GM19043 (cell line): ENCODE measurements around the gene GLS2.
"Not testable (repeated sequence)": the region's sequence is repeated elsewhere in the genome, so short reads cannot be mapped to it uniquely, and the experiment has no call there.

Experiments used
- ATAC-seq: cut with Tn5 transposase; IDR thresholded peaks from one replicate; pipeline ENCODE4 v1.9.1; 2021; ENCODE audit warnings: low read depth; ENCODE audit not compliant: unreplicated experiment

Gene GLS2

DNA sequence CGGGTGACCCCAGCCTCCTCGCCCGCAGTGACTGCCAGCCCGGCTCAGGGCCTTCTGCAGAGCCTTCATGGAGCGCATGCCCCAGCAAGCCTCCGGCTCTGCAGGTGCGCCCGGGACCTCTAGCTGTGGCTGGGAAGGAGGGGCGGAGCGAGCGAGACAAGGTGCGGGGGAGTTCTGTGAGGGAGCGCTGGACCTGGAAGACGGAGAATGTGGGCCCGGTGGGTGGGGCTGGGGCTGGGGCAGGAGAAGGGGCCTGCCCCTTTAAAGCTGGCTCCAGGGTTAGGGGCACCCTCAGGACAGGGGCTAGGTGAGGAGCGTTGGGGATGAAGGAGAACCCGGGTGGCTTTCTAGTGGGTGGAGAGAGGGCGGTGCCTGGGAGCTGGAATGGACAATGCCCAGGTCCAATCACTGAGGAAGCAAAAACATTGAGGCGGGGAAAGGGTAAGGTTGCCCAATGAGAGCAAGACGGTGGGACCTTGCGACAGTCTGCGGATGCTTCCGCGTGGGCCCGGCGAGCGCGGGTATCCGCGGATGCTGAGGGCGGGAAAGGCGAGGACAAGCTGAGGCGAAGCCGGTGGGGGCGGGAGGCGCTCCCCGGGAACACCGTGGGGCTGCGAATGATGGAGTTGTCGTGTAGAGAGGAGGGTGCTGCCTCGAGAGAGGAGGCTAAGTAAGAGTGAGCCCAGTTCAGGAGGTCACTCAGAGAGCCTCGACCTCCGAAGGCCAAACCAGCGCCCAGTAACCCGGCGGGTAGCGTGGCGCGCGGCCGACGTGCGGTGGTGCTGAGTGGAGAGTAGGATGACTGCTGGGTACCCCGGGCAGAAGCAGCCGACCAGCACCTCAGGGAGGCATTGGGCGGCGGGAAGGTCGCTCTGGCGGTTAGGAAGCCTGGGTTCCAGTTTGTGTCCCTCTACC lies at the start of gene GLS2:
Gene GLS2, minus strand, starts transcription at position 121 of the 915 bp plus-strand sequence. Its CDS starts 43 bp downstream, at position 78.
- ATAC-seq = peak; percentile 88

DNA sequence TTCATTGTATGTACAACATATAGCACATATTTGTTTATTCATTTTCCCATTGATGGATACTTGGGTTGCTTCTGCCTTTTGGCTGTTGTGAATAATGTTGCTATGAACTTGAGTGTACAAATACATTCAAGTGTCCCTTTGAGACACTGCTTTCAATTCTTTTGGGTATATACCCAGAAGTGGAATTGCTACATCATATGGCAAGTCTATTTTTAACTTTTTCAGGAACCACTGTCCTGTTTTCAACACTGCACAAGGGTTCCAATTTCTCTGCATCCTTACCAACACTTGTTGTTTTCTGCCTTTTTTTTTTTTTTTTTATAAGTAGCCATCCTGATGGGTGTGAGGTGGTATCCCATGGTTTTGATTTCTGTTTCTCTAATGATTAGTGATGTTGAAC lies 49.6 kb upstream of the GLS2 start:
- ATAC-seq = no peak

DNA sequence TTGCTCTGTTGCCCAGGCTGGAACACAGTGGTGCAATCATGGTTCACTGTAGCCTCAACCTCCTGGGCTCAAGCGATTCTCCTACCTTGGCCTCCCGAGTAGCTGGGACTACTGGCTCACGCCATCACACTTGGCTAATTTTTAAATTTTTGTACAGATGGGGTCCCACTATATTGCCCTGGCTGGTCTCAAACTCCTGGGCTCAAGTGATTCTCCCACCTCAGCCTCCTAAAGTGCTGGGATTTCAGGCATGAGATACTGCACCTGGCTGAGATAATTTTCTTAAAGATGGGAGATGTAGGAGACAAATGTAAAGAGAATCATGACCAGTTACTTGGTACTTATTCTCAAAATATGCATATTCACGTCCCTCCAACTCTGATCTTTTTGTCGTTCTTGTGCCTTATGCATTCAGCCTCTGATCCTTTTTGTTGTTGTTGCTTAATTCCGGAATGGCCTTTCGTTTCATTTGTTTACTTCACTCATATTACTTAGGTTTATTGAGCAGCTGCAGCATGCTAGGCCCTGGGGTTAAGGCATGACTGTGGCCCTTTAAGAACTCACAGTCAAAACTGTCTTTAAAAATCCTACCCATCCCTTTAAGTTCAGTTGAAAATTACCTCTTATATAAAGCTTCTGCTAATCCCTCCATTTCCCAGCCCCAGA lies 42.6 kb upstream of the GLS2 start:
- no peak for ATAC-seq

DNA sequence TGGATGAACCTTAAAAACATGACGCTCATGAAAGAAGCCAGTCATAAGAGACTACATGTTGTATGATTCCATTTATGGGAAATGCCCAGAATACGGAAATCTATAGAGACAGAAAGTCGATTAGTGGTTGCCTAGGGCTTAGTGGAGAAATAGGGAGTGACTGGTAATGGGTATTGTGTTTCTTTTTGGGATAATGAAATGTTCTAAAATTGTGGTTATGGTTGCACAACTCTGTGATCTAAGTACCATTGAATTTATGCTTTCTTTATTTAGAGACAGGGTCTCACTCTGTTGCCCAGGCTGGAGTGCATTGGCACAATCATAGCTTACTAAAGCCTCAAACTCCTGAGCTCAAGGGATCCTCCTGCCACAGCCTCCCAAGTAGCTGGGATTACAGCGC lies 41.7 kb upstream of the GLS2 start:
- ATAC-seq = no peak

DNA sequence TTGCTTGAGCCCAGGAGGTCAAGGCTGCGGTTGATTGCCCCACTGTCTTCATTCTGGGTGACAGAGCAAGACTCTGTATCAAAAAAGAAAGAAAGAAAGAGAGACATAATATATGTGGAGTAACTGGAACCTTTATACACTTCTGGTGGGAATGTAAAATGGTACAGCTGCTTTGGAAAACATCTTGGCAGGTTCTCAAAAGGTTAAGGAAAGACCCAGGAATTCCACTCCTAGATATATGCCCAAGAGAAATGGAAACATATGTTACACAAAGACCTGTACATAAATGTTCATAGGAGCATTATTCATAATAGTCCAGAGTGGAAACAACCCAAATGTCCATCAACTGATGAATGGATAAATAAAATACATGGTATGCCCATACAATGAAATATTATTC lies 40.9 kb upstream of the GLS2 start:
- ATAC-seq = no peak

DNA sequence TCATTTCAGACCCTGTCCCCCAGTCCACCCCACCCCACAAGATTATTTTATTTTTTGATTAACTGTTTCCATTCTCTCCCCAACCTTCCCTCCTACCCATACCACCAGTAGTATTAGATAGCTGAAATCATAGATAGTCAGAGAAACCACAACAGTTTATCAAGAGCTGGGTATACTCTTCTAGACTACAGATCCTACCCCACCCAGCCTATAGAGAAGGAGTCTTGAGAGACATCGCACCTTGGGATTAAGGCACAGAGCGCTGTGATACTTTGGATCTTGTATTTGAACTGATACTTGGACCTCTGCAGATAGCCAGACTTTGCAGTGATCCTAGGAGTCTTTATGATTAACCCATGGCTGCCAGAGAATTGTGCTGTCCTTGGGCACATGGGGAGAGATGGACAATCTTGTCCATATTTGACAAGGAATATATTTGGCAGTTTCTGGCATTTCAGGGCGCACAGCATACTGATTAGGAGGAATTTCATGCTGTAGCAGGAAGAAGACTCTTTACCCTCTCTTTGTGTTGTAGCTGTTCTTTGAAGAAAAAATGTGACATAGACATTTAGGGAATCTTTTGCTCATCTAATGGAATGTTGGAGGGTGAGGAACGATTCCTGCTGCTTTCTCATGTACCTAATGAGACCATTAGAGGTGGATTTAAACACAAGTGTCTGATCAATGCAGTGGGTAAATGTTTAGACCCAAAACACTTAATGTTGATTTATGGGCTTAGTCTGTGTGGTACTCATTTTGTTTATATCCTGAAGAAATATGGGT lies 34.6 kb upstream of the GLS2 start:
- ATAC-seq = no peak

DNA sequence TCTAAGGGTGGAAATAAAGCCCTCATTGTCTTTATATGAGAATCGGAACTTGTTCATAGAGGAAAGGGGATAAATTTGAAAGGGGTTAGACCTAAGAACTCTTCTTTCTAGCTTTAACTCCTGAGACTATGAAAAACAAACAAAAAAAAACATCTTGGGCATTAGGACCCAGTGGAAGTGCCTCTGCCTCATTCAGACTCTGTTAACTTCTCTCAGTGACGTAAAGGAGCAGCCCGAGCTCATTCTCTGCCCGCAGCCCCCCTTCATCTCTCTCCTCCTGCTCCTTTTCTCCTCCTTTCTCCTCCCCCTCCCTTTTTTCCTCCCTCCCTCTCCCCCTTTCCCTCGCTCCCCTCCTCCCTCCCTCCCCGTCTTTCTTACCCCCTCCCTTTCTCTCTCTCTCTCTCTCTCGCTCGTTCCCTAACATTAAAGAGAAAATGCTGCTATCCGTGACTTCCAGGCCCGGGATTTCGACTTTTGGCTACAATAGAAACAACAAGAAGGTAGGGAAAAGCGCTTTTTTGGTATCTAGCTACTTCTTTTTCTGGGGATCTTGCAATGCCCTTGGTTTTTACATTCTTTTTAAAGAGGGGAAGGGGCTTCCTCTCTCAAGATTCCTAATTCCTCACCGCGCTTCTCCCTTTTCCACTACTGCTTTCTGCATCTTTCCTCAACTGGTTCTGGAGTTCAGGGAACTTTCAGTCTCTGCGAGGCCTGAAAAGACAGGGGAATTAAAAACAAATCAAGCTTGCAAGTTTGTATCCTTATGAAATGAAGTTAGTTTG lies 33.8 kb upstream of the GLS2 start, which contains the start of gene RBMS2:
Gene RBMS2, plus strand, starts transcription at position 231 of the 782 bp plus-strand sequence. Its CDS starts 204 bp downstream, at position 435.
- peak; percentile 55 for ATAC-seq

DNA sequence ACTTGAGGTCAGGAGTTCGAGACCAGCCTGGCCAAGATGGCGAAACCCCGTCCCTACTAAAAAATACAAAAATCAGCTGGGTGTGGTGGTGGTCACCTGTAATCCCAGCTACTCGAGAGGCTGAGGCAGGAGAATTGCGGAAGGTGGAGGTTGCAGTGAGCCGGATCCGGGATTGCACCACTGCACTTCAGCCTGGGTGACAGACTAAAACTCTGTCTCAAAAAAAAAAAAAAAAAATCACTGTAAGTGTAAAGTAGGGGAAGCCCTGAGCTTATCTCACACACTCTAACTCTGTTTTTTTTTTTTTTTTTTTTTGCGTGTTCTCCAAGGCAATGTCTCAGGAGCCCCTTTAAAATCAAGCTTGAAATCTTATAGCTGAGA lies 33.2 kb upstream of the GLS2 start:
- ATAC-seq = no peak

DNA sequence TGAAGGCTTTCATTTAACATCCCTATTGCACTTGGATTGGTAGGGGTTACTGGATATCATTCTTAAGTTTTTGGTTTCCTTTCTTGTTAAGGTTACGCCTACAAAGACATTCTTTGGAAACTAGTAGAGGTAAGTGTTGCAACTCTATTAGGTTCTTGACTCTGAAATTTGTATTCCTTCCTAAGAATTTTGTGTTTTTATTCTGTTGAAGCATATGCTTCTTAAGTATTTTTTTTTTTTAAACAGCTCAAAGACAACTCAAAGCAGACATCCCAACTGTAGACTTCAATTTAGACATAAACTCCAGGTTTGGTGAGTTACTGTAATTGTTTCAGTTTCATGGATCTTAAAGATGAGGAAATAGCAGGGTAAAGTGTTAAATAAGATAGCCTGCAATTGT lies 32.5 kb upstream of the GLS2 start:
- ATAC-seq = no peak

DNA sequence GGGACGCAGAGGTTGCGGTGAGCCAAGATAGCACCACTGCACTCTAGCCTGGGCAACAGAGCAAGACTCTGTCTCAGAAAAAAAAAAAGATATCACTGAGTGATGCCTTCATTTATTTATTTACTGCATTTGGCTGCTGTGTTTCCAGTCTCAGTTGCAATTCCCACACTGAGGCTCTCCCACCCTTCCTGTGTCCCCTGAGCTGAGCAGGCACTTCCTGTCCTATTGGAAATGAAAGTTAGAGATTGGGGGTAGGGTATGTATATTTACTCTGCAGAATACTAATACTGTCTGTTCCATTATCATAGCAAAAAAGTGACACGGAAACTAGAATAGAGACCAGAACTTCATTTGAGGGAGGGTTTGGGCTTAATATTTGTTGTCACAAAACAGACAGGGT lies 32.1 kb upstream of the GLS2 start:
- no peak for ATAC-seq

DNA sequence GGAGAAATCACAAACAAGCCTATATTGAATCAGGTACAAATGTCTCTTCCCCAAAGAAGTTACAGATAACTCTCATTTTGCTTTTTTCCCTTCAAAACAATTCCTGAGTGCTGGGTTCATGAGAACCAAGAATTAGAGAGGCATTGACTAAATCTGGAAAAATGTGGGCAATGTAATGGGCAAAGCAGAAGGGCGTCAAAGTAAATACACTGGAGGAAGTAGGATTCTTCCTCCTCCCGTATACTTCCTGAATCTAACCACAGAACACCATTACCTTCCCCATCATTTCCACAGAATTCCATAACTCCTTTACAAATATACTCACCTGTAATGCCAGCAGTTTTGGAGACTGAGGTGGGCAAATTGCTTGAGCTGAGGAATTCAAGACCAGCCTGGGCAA lies 30.6 kb upstream of the GLS2 start:
- no peak for ATAC-seq

DNA sequence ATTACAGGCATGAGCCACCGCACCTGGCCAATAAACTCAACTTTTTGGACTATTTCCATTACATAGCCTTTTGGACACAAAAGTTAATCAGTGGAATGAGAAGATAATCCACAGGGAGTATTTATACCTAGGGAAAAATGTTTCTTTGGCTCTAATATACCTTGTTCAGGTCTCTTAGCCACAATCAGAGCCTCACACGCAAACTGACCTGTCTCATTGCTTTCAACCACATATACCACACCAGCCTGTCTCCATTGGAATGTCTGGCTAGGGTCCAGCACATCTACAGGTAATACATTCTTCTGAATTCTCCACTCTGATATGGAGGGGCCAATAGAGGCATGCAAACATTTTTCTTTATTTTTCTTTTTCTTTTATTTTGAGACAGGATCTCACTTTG lies 29.9 kb upstream of the GLS2 start:
- no peak for ATAC-seq

DNA sequence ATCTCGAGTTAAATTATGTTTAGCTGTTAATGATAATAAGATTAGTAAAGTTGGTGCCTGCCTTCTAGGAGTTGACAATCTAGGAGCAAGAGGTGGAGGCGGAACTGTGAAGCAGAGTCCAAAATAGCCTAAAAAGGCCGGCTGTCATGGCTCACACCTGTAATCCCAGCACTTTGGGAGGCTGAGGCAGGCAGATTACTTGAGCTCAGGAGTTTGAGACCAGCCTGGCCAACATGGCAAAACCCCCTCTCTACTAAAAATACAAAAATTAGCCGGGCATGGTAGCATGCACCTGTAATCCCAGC lies 26.0 kb upstream of the GLS2 start:
- ATAC-seq = not testable (repeated sequence)

DNA sequence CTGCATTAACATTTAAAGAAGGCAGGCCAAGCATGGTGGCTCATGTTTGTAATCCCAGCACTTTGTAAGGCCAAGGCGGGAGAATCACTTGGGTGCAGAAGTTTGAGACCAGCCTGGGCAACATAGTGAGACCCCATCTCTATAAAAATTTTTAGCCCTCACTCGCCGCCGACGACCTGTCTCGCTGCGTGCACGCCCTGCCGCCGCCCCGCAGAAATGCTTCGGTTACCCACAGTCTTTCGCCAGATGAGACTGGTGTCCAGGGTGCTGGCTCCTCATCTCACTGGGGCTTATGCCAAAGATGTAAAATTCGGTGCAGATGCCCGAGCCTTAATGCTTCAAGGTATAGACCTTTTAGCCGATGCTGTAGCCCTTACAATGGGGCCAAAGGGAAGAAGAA lies 22.8 kb upstream of the GLS2 start:
- ATAC-seq = no peak

DNA sequence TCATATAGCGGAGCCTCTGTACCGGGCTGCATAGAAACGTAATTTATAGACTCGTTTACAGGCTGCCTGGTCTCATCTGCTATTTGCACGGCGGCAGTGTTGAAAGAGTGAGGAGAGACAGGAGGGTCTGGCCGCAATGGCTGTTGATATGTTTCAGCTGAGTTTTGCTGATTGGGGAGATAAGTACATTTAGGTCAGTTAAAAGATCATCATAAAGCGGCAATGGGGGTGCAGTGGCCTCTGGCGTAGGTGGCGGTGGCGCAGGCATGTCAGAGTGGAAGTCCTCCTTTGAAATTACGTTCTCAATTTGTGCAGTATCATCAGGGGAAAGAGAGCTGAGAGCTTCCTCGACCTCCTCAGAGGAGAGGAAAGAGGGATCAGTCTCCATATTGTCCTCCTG lies 11.9 kb upstream of the GLS2 start:
- ATAC-seq = not testable (repeated sequence)

DNA sequence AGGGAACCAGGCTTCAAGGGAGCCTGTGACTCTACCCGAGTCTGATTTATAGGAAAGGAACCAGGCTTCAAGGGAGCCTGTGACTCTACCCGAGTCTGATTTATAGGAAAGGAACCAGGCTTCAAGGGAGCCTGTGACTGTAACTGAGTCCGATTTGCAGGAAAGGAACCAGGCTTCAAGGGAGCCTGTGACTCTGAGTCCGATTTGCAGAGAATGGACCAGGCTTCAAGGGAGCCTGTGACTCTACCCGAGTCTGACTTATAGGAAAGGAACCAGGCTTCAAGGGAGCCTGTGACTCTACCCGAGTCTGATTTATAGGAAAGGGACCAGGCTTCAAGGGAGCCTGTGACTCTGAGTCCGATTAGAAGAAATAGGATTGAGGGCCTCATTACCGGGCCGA lies 11.5 kb upstream of the GLS2 start:
- not testable (repeated sequence) for ATAC-seq

DNA sequence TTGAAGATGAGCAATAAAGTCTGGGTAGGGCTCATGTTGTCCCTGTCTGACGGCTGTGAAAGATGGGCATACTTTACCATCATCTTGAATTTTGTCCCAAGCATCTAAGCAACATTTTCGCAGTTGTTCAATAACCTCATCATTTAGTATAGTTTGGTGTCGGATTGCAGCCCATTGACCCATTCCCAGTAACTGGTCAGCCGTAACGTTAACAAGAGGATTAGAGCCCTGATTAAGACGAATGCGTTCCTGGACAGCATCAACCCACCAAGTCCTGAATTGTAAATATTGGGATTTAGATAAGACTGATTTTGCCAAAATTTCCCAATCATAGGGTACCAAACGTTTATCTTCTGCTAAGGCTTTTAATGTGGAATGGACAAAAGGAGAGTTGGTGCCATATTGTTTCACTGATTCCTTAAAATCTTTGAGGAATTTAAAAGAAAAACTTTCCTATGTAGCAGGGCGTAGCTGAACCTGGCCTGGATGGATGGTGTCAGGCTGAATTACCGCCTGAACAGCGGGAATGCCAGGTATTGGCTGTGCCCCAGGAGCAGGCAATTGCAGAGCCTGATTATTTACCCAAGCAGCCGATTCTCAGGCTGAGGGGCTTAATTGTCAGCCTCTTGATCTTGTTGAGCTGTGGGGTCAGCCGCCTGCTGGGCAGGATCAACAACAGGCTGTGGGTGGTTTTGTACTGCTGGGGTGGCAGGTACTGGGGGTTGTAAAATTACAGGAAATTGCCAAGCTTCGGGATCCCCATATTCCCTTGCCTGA lies 10.4 kb upstream of the GLS2 start:
- ATAC-seq = not testable (repeated sequence)

DNA sequence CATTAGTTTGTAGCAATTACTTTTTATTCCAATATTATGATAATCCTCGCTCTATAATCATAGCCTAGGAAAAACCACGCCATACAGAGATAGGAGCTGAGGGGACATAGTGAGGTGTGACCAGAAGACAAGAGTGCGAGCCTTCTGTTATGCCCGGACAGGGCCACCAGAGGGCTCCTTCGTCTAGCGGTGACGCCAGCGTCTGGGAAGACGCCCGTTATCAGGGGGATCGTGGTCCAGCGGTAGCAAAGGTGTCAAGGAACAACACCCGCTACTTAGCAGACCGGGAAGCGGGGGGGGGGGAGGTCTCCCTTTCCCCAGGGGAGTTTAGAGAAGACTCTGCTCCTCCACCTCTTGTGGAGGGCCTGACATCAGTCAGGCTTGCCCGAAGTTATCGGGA lies 8.7 kb upstream of the GLS2 start:
- not testable (repeated sequence) for ATAC-seq

DNA sequence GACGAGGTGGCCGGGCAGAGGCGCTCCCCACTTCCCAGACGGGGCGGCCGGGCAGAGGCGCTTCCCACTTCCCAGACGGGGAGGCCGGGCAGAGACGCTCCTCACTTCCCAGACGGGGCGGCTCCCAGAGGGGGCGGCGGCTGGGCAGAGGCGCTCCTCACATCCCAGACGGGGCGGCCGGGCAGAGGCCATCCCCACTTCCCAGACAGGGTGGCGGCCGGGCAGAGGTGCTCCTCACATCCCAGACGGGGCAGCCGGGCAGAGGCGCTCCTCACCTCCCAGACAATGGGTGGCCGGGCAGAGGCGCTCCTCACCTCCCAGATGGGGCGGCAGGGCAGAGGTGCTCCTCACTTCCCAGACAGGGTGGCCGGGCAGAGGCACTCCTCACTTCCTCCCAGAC lies 6.5 kb upstream of the GLS2 start:
- not testable (repeated sequence) for ATAC-seq

DNA sequence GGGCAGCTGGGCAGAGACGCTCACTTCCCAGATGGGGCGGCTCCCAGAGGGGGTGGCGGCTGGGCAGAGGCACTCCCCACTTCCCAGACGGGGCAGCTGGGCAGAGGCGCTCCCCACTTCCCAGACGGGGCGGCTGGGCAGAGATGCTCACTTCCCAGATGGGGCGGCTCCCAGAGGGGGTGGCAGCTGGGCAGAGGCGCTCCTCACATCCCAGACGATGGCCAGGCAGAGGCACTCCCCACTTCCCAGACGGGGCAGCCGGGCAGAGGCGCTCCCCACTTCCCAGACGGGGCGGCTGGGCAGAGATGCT lies 6.1 kb upstream of the GLS2 start:
- not testable (repeated sequence) for ATAC-seq
